SU-DHL-6 (cell line): ENCODE results near the gene PSME4.

Source experiments
- EZH2phosphoT487 ChIP-seq: fragments of 200-600 bp; sonication (generic), shearing (Covaris generic); conservative IDR thresholded peaks from 2 replicates; pipeline ENCODE4 v1.6.1; 2018; ENCODE audit warnings: mild to moderate bottlenecking, antibody characterized with exemption, low read length, moderate library complexity, mixed read lengths
- TF ChIP-seq, protein P1 (sequence below): fragments of 200-600 bp; sonication (generic); IDR thresholded peaks from one replicate; pipeline ENCODE4 v1.5.1; 2017; ENCODE audit warnings: antibody characterized with exemption, mild to moderate bottlenecking, low read length, moderate library complexity; ENCODE audit not compliant: insufficient read depth, poor library complexity, severe bottlenecking

DNA sequence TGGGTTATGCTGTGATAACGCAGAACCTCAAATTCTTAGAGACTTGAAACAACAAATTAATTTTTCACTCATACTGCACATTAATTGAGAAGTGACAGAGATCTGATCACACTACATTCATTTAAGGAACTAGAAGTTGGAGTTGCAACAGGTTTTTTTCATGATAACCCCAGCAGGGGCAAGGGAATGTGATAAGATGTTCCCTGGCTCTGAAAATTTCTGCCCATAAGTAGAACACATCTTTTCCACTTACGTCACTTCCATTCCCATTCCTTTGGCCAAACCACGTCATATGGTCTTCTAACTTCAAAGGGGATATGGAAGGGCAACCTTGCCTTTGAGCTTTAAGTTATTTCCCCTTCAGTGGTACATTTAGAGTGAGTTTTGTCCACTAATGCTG lies 29.7 kb upstream of the PSME4 start:
- TF ChIP-seq, protein P1, sequence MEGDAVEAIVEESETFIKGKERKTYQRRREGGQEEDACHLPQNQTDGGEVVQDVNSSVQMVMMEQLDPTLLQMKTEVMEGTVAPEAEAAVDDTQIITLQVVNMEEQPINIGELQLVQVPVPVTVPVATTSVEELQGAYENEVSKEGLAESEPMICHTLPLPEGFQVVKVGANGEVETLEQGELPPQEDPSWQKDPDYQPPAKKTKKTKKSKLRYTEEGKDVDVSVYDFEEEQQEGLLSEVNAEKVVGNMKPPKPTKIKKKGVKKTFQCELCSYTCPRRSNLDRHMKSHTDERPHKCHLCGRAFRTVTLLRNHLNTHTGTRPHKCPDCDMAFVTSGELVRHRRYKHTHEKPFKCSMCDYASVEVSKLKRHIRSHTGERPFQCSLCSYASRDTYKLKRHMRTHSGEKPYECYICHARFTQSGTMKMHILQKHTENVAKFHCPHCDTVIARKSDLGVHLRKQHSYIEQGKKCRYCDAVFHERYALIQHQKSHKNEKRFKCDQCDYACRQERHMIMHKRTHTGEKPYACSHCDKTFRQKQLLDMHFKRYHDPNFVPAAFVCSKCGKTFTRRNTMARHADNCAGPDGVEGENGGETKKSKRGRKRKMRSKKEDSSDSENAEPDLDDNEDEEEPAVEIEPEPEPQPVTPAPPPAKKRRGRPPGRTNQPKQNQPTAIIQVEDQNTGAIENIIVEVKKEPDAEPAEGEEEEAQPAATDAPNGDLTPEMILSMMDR, result no peak
- TF ChIP-seq EZH2phosphoT487, result no peak
